Endothelial cell of umbilical vein (primary cell): ENCODE results near the gene ZNF583. TPM values are rescaled to one million over a fixed set of nuclear protein-coding genes. Genes with fewer than 3 reads are reported as not detected.

Experiments used
- BruUV-seq: library from RNA; stranded (reverse); fragments of 400-500 nt; replicated peaks from 2 replicates; lab custom pipeline; 2021; lab: Mats Ljungman, UMichigan
- CTCF ChIA-PET: fragments of 300-600, 350-600 bp; sonication (Branson Sonifier 250); formaldehyde crosslinking; loops from one replicate; lab custom pipeline; 2021; ENCODE audit warnings: antibody characterized with exemption, inconsistent platforms; lab: Charles Lee
- POLR2A ChIA-PET: fragments of 300-600, 350-600 bp; sonication (Branson Sonifier 250); formaldehyde crosslinking; loops from one replicate; lab custom pipeline; 2021; ENCODE audit warnings: antibody characterized with exemption, inconsistent platforms; lab: Charles Lee
- DNase-seq: peaks from one replicate; pipeline ENCODE4 v3.0.0-alpha.2; 2011; ENCODE audit warnings: low read depth, low spot score
- FAIRE-seq: peaks from 2 replicates; lab custom pipeline; 2011; peaks lifted over from hg19 to GRCh38; lab: Jason Lieb, UNC
- H2AFZ ChIP-seq: 2 replicates; pipeline ENCODE4 v1.6.0; 2012; ENCODE audit warnings: low read depth, low read length, control low read depth, inconsistent platforms
- H3K27ac ChIP-seq: 2 replicates; pipeline ENCODE4 v1.5.1; 2011; ENCODE audit warnings: low read depth, mild to moderate bottlenecking, control low read depth, low read length, moderate library complexity; ENCODE audit not compliant: insufficient read depth
- H3K27me3 ChIP-seq, 2 experiments: 2 replicates each; pipeline versions ENCODE4 v1.6.0 to v1.6.1; 2011; ENCODE audit warnings: low read length in 2 of 2, mixed read lengths in 1 of 2; ENCODE audit not compliant: control insufficient read depth in 2 of 2, insufficient read depth in 2 of 2
- H3K36me3 ChIP-seq, 2 experiments: 2 replicates in 1 of 2; 3 replicates in 1 of 2; pipeline ENCODE4 v1.5.1; 2011; ENCODE audit warnings: low read length in 2 of 2, mild to moderate bottlenecking in 1 of 2, moderate library complexity in 1 of 2; ENCODE audit not compliant: control insufficient read depth in 2 of 2, insufficient read depth in 2 of 2; ENCODE audit errors: extremely low read depth in 1 of 2
- H3K4me1 ChIP-seq: 3 replicates; pipeline ENCODE4 v1.5.1; 2011; ENCODE audit warnings: mild to moderate bottlenecking, low read length; ENCODE audit not compliant: control insufficient read depth, insufficient read depth; ENCODE audit errors: extremely low read depth
- H3K4me2 ChIP-seq: 2 replicates; pipeline ENCODE4 v1.6.1; 2011; ENCODE audit warnings: low read length, control low read depth, mixed read lengths; ENCODE audit not compliant: insufficient read depth
- H3K4me3 ChIP-seq, 3 experiments: fragments of 200-600 bp in 1 of 3; sonication (generic), shearing (Covaris generic) in 1 of 3; replicated peaks in 1 of 3; 2 replicates each; pipeline ENCODE4 v1.5.1; 2011 to 2016; ENCODE audit warnings: control low read depth in 3 of 3, low read length in 3 of 3, mild to moderate bottlenecking in 2 of 3, inconsistent platforms in 1 of 3, low read depth in 1 of 3, moderate library complexity in 1 of 3; ENCODE audit not compliant: insufficient read depth in 1 of 3
- H3K79me2 ChIP-seq: 2 replicates; pipeline ENCODE4 v1.6.0; 2012; ENCODE audit warnings: low read length, inconsistent platforms; ENCODE audit not compliant: control insufficient read depth, insufficient read depth
- H3K9ac ChIP-seq: replicated peaks from 2 replicates; pipeline ENCODE3; 2011; ENCODE audit warnings: low read length, control low read depth; ENCODE audit not compliant: insufficient read depth; ENCODE audit errors: extremely low read depth
- H3K9me1 ChIP-seq: replicated peaks from 3 replicates; pipeline ENCODE4 v1.6.0; 2011; ENCODE audit warnings: mild to moderate bottlenecking, low read length; ENCODE audit not compliant: control insufficient read depth, insufficient read depth; ENCODE audit errors: extremely low read depth
- H3K9me3 ChIP-seq: replicated peaks from 2 replicates; pipeline ENCODE4 v1.5.1; 2012; ENCODE audit warnings: low read length, inconsistent platforms; ENCODE audit not compliant: control insufficient read depth, insufficient read depth
- H4K20me1 ChIP-seq: replicated peaks from 2 replicates; pipeline ENCODE3; 2011; ENCODE audit warnings: mild to moderate bottlenecking, low read length; ENCODE audit not compliant: control insufficient read depth, insufficient read depth; ENCODE audit errors: extremely low read depth
- EZH2 ChIP-seq: IDR thresholded peaks from 2 replicates; pipeline ENCODE4 v1.6.1; 2012; ENCODE audit warnings: borderline replicate concordance, low read depth, mild to moderate bottlenecking, moderate library complexity, low read length, inconsistent platforms; ENCODE audit not compliant: severe bottlenecking
- FOS ChIP-seq: IDR thresholded peaks from 2 replicates; pipeline ENCODE4 v1.6.1; 2011; ENCODE audit warnings: mild to moderate bottlenecking, low read length, moderate library complexity, borderline replicate concordance; ENCODE audit not compliant: insufficient read depth
- GATA2 ChIP-seq: IDR thresholded peaks from 2 replicates; pipeline ENCODE4 v1.7.0; 2011; ENCODE audit warnings: low read depth, mild to moderate bottlenecking, moderate library complexity, mixed read lengths, low read length; ENCODE audit not compliant: insufficient read length, insufficient read depth
- JUN ChIP-seq: IDR thresholded peaks from 2 replicates; pipeline ENCODE4 v1.6.1; 2011; ENCODE audit warnings: borderline replicate concordance, low read depth; ENCODE audit not compliant: insufficient read length, insufficient read depth
- MAX ChIP-seq: IDR thresholded peaks from 2 replicates; pipeline ENCODE4 v1.6.1; 2011; ENCODE audit not compliant: insufficient read depth, insufficient read length
- POLR2A ChIP-seq: IDR thresholded peaks from 2 replicates; pipeline ENCODE4 v1.6.1; 2012; ENCODE audit warnings: low read depth, mild to moderate bottlenecking, control low read depth, low read length
- POLR2AphosphoS5 ChIP-seq: IDR thresholded peaks from 2 replicates; pipeline ENCODE4 v1.6.1; 2012; ENCODE audit warnings: low read depth, mild to moderate bottlenecking, control low read depth, low read length, moderate library complexity; ENCODE audit not compliant: insufficient read depth
- dilution Hi-C: fragments of 300-500 bp; cut with MboI; formaldehyde crosslinking; loops from one replicate; pipeline ENCODE4 v1.15.0; 2019; ENCODE audit warnings: low sequenced_read_pairs; ENCODE audit not compliant: extremely low pct_ligation_motif_present
- intact Hi-C: fragments of 100-400 bp; cut with micrococcal nuclease; formaldehyde crosslinking; loops from one replicate; pipeline ENCODE4 v1.10.0; 2022
- polyA plus RNA-seq, 4 experiments: library from polyadenylated mRNA; depleted of rRNA in 3 of 4; stranded (reverse) in 3 of 4; unstranded in 1 of 4; fragments of >200 nt; gene quantifications; 2 replicates each; pipeline versions ENCODE4 v1.2.1 to v1.2.3, GENCODE V29; 2011 to 2012; ENCODE audit warnings: missing spikeins in 1 of 4
- total RNA-seq: library from RNA; stranded (reverse); gene quantifications from 2 replicates; pipeline ENCODE4 v1.2.3, GENCODE V29; 2021
- TF ChIP-seq, protein P1 (sequence below), 2 donors: IDR thresholded peaks; 1 replicate in 1 of 2; 2 replicates in 1 of 2; pipeline ENCODE4 v1.5.1; 2011; ENCODE audit warnings: low read length in 2 of 2, mild to moderate bottlenecking in 2 of 2, moderate library complexity in 2 of 2, control low read depth in 1 of 2, inconsistent platforms in 1 of 2, low read depth in 1 of 2; ENCODE audit not compliant: insufficient read depth in 1 of 2; ENCODE audit errors: extremely low read depth in 1 of 2

The ZNF583 gene
- total and polyA plus RNA-seq, 2 donors (not counting 3 experiments of a cell fraction or from before 2014, with no cell fraction given), result 0.99 to 4.8 TPM

DNA sequence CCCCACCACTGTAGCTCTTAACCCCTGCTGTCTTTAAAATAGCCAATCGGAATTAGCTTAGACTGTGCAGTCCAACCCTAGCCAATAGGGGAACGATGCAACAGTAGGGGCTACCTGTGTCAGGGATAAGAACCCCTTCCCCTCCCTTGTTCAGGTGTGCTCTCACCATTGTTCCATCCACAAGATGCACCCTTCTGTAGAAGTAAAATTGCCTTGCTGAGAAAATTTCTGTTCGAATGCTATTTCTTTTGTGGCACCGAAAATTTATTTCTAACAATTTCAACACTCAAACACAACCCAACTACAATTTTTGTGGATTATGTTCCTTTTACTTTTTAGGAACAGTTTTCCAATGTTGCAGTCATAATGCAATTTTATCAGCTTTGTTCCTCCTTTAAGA is 3.6 kb upstream of the ZNF583 start:
- Histone ChIP-seq H3K4me2 (no peak overlapping the region), H2AFZ (no peak overlapping the region), H3K9me1 (no peaks in the 10 kb centered on the region), H3K79me2 (no peaks in the 10 kb centered on the region), H3K4me3 (no peak overlapping the region), H3K27ac (no peak overlapping the region), H3K36me3 (no peaks in the 10 kb centered on the region), H3K9me3 (peaks cover 2% of the 10 kb centered on the region), H3K4me1 (peaks cover 8% of the 10 kb centered on the region), H3K9ac (no peak overlapping the region), H4K20me1 (no peaks in the 10 kb centered on the region), H3K27me3 (no peaks in the 10 kb centered on the region)
- TF ChIP-seq POLR2AphosphoS5 (no peak), EZH2 (no peak), MAX (no peak), POLR2A (no peak), FOS (no peak), GATA2 (no peak), JUN (no peak)
- TF ChIP-seq, protein P1, sequence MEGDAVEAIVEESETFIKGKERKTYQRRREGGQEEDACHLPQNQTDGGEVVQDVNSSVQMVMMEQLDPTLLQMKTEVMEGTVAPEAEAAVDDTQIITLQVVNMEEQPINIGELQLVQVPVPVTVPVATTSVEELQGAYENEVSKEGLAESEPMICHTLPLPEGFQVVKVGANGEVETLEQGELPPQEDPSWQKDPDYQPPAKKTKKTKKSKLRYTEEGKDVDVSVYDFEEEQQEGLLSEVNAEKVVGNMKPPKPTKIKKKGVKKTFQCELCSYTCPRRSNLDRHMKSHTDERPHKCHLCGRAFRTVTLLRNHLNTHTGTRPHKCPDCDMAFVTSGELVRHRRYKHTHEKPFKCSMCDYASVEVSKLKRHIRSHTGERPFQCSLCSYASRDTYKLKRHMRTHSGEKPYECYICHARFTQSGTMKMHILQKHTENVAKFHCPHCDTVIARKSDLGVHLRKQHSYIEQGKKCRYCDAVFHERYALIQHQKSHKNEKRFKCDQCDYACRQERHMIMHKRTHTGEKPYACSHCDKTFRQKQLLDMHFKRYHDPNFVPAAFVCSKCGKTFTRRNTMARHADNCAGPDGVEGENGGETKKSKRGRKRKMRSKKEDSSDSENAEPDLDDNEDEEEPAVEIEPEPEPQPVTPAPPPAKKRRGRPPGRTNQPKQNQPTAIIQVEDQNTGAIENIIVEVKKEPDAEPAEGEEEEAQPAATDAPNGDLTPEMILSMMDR (IDR thresholded peaks at IDR 0.05; ENCODE audit: extremely low read depth in 1 of 2, insufficient read depth in 1 of 2, low read depth in 1 of 2, low read length in 2 of 2), result no peak
- DNase-seq (no peak), FAIRE-seq (no peak)
- intact Hi-C loops, result loop anchor here (10.0 kb wide), 1 partner anchor 164 kb away; the partner anchor contains the start of gene ZNF470
- CTCF ChIA-PET, result no interaction called here
- POLR2A ChIA-PET, result no interaction called here
- dilution Hi-C loops, result no loop called here
- no TSS peak for BruUV-seq
